Right lobe of liver (tissue), 4 donors: ENCODE measurements around the gene AFAP1.

Experiments used
- CTCF ChIP-seq, 4 donors: fragments of 200-600 bp in 3 of 4; fragments of 450-650 bp in 1 of 4; IDR thresholded peaks; one replicate each; pipeline versions ENCODE4 v1.5.1 to v1.8.0; 2016 to 2022; ENCODE audit warnings: antibody characterized with exemption in 4 of 4, mild to moderate bottlenecking in 2 of 4
- POLR2A ChIP-seq: fragments of 450-650 bp; IDR thresholded peaks from one replicate; pipeline ENCODE4 v1.6.1; 2017; ENCODE audit warnings: antibody characterized with exemption, mild to moderate bottlenecking
- donor health status: DM: no; HTN: no; CAD: no.
- donor health status: DM: no; HTN: no; CAD: no.
- donor health status: DM: no; HTN: yes; CAD: no.

- TF ChIP-seq CTCF (IDR thresholded peaks at IDR 0.05) (no peak), POLR2A (no peak)
Measured at GRCh38 chr4:7790023-7790422, 149.6 kb downstream of the AFAP1 start.
